Measurements from ENCODE around the gene FBXO2.

- TF ChIP-seq, protein P1, sequence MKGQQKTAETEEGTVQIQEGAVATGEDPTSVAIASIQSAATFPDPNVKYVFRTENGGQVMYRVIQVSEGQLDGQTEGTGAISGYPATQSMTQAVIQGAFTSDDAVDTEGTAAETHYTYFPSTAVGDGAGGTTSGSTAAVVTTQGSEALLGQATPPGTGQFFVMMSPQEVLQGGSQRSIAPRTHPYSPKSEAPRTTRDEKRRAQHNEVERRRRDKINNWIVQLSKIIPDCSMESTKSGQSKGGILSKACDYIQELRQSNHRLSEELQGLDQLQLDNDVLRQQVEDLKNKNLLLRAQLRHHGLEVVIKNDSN (IDR thresholded peaks at IDR 0.05): no peak
- TF ChIP-seq FOXM1 (IDR thresholded peaks at IDR 0.05; ENCODE audit: borderline replicate concordance, low read depth) (no peak), EP300 (IDR thresholded peaks at IDR 0.05; ENCODE audit: borderline replicate concordance) (no peak), NFIC (IDR thresholded peaks at IDR 0.05) (no peak), TAF1 (IDR thresholded peaks at IDR 0.05; ENCODE audit: low read depth) (no peak), YY1 (IDR thresholded peaks at IDR 0.05; ENCODE audit: low read depth) (no peak), REST (IDR thresholded peaks at IDR 0.05; ENCODE audit: low read depth) (no peak), CREB1 (IDR thresholded peaks at IDR 0.05; ENCODE audit: low read depth) (no peak), RAD21 (IDR thresholded peaks at IDR 0.05; ENCODE audit: low read depth) (no peak), TEAD4 (IDR thresholded peaks at IDR 0.05) (no peak), MAX (IDR thresholded peaks at IDR 0.05) (no peak)
Measured at GRCh38 chr1:11658542-11658941, 4.3 kb upstream of the FBXO2 start.
